Breast epithelium (tissue), 3 donors: ENCODE results near the gene KLRF1.

Source experiments
- CTCF ChIP-seq, 3 donors: fragments of 450-650 bp; IDR thresholded peaks; one replicate each; pipeline ENCODE4 v1.5.1; 2016 to 2017; ENCODE audit warnings: antibody characterized with exemption in 3 of 3, mild to moderate bottlenecking in 3 of 3, moderate library complexity in 3 of 3
- POLR2A ChIP-seq: fragments of 450-650 bp; IDR thresholded peaks from one replicate; pipeline ENCODE4 v1.6.1; 2016; ENCODE audit warnings: antibody characterized with exemption, mild to moderate bottlenecking, moderate library complexity

GRCh38 chr12:9867531-9867930 is 40.2 kb downstream of the KLRF1 start:
- TF ChIP-seq POLR2A (no peak), CTCF (IDR thresholded peaks at IDR 0.05) (no peak)
